HG03280 (cell line): ENCODE results near the gene USP22.

Experiments
- ATAC-seq: cut with Tn5 transposase; IDR thresholded peaks from one replicate; pipeline ENCODE4 v1.9.1; 2021; ENCODE audit warnings: mild to moderate bottlenecking, moderate library complexity; ENCODE audit not compliant: unreplicated experiment

The USP22 gene

DNA sequence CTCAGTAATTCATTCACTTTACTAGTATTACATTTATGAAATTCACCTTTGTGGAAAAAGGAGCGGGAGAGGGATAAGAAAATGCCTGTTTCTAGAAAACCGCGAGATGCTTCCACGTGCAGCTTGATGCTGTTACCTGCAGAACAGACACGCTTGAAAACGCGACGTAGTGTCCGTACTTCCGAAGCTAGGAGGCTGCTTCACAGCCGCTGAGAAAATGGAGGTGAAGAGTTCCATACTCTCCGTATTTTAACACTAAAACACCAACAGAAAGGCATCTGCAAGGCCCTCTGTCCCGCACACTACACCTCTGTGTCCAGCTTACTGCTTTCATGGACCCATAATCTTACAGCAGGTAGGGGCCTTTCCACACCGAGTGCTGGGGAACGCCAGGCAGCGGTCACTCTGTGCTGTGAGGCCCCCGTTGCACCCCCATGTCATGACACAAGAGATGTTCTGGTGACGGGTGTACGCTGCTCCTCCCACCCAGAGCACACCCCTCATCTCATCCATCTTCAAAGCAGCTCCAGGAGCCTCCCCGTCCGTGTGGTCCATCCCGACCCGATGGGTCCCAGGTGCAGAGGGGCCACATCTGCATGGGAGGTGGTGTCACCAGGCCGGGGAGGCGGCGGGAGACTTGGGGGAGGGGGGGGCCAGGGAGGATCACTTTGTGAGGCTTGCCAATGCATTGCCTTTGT lies 40.4 kb downstream of the USP22 start:
- no peak for ATAC-seq

DNA sequence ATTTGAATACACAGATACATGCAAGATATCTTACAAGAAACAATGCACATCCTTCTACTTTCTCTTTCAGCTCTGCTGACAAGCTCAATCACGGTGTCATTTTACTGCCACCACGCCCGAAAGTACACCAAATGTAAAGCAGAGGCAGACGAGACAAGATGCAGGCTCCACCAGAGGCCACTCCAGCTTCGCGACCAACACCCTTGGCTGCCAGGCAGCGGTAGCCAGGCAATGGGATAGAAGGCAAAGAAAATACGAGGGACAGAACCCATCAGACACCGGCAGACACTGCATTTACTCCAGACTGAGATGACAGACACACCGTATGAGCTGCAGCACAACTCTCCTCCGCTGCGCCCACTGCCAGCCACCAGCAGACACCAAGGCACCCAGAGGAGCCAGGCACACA lies 41.0 kb downstream of the USP22 start:
- ATAC-seq: no peak

DNA sequence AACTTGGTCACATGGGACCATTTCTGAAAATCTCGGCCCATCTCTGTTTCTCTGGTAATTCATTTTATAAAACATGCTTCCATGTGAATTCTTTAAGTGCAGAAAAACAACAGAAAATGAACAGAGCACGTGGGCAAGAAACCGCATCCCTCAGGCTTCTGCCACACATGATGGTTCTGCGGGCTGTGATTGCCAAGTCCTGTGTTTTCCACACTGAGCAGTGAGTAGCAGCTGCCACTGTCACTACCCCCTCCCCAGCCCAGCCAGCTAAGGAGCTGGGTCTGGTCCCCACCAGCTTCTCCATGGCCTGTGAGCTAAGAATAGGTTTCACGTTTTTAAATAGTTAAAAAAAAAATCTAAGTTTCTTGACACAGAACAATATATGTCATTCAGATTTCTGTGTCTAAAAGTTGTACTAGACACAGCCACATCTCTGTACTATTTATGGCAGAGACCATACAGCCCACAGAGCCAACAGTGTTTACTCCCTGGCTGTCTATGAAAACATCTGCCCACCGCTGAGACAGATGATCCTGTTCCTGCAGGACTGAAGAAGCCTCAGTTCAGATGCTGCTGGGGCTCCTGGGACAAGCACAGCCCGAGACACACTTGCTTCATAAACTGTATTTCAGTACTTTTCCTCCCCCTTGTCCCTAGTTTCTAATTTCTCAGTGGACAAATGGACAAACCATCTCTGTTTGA lies 41.5 kb downstream of the USP22 start:
- no peak for ATAC-seq

DNA sequence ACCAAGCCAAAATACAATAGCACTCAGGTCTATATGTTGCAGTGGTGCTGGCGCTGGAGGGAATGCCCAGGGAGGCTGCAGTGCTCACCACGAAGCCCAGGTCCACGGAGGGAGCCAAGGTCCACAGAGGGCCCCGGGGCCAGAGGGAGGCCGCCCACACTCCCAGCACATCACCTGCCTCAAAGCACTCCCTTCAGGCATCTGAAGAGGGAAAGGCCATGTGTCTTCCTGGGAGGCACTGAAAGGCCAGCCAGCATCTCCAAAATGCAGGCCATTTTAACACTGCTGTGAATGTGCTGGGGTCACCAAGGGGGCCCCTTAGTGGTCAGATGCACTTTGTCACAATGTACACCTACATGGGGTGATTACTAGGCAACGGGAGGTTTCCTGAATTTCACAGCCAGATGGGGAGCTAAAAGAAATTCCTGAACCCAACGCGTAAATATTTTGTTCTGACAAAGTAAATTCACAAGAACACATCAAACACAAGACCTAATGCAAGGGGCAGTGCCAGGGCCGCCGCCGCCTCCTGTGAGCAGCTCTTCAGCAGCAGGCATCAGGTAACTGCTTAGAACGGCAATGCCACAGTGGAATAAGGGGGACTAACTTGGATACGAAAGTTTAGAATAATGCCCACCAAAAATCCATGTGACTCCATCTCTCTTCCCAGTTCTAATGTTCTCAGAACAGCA lies 42.8 kb downstream of the USP22 start:
- ATAC-seq: no peak

DNA sequence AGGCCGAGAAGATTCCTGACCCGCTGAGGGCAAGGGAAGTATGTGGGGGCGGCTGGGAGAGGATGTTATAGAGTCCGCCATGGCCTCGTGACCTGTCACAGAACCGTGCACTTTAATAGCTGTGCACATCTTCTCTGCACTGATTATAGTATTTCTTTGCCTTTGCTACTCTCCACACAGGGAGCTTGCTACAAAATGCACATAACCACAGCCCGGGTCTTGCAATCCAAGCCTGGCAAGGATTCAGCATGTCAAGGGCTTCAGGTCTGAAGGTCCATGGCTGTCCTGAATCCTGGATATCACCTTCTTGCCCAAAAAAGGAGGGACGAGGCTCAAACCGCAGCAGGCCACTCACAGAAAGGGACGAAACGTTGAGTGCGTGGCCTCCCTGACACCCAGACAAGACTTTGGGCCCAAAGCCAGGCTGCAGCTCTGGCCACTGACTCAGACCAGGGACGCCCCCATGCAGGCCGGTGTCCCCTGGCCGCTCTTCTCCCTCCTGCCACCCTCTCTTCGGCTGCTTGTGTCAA lies 43.7 kb downstream of the USP22 start:
- no peak for ATAC-seq

DNA sequence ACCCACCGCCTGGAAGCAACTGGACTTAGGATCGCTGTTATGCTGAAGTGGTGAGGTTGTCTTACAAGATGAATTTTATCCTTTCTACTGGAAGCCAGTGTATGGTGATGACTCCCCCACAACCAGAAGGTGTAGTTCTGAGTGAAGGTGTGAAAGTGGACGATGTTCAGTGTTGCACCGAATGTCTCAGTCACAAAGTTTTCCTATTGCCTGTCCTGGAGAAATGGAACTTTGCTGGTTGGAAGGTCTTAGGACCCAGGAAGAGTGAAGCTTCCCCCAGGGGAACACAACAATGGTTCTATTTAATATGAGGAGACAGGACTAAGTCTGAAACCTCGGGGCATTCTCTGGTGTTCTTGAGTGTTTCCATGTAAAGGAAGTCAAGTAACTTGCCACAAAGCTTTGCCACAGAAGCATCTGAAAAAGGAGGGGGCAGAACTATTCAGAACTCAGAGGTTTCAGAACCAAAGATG lies 44.2 kb downstream of the USP22 start:
- no peak for ATAC-seq

DNA sequence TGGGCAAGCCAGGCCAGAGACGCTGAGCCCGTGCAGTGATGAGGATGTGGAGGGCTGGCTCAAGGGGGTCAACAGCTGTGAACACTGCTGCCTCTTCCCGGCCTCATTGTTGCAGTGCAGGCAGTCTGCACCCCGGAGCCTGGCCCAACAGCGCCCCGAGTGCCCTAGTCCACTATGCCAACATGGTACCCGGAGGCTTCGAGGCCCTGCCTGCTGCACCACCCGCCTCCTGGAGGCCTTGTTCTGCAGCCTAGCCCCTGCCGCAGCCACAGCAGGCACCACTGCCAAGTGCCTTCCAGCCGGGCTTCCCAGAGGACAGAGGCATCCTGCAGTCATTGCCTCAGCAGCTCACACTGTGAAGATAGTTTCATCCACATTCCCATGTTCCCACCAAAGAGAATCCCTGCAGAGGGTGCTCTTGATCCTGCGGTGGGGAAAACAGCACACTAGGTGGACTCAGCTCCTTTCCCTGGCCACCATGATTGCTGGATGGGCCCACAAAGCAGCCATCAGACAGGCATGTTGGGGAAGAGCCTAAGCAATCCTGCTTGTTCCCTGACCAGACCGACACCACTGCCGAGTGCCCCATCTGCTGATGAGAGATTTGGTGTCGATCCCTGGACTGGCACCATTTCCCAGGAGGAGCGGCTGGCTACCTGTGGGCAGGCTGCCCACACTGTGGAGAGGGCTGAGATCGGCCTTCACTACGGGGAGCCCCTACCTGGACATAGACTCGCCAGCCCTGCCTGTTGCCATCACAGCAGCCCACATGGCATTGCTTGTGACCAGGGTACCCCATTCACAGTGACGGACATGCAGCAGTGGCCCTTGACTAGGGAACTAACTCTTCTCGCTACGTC lies 44.9 kb downstream of the USP22 start:
- no peak for ATAC-seq

DNA sequence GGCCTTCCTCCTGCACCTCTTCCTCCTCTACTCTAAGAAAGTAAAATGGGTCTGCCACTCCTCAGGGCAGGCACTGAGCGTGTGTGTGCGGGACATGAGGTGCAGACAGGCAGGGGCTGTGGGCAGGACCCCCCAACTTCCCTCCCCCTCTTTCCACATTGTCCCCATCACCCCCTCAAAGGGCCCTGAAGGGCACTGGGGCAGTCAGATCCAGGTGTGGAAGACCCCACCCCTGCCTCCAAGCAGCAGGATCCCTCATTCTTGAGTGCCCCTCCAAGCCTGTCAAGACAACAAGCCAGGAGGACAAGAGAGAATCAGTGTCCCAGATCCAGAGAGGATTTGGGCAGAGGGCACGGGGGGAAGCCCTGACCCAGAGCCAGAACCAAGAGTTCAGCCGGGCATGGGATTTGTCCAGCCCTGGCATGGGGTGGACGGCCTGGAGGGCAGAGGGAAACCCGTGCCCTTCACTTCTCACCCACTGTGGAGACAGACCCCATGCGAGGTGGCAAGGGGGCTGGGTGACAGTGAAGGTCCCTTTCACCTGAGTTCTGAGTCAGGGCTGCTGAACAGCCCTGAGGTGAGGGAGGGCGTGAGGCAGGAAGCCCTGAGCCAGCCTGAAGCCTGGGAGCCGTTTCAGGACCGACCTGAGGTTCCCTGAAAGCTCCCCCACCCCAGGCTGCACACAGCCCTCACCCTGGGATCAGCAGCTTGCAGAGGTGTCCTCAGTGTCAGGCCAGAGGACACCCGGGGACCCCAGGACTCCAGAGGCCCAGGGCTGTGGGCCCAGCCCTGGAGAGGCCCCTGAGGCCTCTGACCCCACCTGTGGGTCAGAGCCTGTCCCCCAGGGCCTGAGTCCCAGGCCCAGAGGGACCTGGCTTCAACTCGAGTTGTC lies 45.8 kb downstream of the USP22 start:
- ATAC-seq: no peak

DNA sequence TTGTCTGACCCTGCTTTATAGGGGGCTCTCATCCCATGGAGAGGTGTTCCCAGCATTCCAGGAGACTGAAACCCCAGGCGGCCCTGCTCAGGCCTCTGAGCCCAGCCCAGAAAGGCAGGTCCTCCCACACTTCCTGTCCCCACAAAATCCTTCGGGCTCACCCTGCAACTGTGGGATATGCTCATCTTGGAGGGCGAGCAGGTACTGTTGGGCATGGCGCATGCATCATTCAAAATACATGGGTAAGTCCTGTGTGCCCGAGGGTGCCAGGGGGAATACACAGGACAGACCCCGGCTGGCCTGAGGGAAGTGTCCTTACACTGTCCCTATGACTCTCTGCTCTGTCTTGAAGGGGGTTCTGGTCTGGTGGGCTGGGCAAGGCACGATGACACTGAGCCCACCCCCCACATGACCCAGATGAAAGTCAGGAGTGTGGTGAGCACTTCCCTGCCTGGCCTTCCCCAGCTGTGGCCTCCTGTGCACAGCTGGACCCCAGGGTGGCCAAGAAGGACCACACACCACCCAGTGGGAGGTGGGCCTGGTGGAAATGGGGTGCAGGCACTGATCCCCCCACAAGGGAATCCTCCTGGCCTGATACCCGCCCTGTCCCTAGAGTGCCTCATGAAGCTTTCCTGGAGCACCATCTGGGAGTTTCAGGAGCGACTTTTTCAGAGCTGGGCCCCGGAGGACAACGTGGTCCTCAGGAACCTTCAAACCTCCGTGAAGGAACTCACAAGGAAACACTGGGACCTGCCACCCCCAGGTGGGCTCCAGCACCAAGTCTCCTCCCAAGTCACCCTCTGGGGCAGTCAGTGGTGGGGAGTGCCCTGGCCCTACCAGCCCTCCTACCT lies 46.7 kb downstream of the USP22 start:
- ATAC-seq: no peak

DNA sequence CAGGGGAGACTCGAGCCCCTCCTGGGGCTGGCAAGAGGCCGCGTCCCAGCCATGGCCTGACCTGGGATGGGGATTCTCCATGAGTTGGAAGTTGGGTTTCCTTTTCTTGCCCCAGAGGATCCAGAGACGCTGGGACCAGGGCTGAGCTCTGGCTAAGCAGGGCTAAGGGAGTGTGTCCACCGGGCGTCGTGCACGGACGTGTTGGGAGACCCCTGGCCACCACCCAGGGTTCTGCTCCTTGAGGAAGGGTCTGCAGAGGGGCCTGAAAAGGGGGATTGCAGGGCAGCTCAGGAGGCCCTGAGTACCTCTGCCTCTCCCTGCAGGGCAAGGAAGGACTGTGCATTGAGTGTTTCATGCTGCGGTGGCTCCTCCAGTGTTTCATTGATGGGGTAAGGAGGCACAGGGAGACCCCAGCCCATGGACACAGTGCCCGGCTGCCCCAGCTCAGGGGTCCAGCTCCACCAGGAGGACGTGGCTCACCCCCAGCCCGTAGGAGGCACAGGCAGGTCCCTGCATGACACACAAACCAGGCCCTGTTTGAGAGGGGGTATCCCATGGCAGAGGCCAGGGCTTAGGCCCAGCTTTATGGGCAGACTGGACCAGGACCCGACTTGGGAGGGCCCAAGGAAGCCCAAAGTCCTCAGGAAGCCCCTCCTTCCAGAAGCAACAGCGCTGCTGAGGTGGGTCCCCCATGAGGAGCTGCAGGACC lies 47.5 kb downstream of the USP22 start:
- ATAC-seq: no peak

DNA sequence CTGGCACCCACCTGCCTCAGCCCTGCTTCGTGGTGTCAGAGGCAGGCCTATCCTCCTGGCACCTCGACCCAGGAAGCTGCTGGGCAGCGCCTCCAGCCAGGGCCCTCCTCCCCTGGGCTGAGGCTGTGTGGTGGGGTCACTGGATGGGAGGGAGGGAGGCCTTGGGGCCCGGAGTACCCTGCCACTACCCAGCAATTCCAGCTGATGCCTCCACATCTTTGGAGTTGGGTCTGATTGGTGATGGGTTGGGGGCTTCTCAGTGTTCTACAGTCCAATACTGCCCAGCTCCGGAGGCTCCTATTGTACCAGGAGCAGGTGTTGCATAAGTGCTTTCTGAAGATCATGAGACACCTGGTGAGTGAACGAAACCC lies 48.0 kb downstream of the USP22 start:
- ATAC-seq: no peak

DNA sequence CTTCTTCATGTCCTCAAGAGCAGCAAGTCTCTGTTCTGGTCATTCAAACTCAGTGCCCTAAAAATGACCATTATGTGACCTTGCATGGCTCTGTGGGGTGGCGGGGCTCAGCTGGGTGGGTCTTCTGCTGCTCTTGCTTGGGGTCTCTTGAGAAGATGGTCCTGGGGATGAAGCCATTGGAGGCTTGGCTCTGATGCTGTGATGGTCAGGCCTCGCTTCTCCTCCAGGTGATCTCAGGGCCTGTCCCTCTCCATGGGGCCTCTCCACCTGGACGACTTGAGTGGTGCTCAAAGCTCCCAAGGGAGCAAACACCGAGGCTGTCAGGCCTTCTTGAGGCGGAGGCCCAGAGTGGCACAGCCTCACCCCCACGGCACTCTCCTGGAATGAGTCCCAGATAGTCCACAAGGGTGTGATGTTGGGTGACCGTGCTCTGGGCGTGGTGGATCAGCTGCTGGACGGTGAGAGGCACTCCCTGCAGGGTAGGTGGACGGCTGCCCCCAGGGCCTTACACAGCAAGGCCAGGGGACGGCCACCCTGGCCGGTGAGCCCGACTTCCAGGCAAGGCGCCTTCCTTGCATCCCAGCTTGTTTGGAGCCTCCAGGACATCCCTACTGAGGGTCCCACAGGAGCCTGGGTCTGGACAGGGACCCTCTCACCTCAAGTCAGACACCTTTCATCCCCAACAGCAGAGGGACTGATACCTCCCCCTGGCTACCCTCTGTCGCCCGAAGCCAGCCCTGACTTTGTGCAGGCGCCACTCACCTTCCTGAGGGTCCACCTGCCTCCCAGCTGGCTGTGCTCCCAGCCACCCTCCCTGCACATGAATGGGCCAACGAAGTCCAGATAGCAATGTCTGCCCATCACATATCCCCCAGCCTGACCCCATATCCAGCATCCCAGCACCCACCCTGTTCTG lies 48.7 kb downstream of the USP22 start:
- ATAC-seq: no peak

DNA sequence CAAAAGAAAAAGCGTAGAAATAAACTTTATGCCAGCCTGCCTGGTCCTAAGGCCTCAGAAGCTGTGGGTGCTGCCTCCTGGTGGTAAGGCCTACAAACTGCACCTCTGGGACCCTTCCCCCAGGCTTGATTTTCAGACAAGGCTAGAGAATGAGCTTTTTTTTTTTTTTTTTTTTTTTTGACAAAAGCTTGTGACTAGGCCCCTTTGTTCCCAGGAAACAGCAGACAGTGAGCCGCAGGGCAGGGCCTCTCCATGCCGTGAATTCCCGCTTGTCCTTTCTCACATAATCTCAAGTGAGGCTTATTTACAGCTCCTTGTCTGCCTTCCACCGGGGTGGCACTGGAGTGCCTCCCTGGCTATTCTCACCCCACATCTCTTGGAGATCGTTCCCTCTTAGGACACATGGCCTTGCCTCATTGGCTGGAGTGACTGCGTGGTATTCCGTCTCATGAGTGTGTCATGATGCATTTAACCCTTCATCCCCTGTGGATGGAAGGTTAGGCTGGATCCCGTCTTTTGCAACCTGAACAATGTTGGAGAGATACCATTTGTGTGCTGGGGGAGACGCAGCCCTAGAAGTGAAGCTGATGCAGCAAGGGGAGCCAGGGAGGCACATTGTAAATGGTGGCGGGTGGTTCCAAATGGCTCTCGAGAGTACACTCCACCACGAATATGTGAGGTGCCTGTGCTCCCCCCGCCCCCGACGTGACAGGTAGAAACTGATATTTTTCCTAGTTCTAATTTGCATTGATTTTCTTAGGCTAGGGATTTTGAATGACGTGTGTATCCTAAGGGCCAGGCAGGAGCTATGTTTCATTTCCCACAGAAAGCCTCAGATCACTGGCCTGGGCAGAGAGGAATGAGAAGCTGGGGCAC lies 49.6 kb downstream of the USP22 start:
- no peak for ATAC-seq

DNA sequence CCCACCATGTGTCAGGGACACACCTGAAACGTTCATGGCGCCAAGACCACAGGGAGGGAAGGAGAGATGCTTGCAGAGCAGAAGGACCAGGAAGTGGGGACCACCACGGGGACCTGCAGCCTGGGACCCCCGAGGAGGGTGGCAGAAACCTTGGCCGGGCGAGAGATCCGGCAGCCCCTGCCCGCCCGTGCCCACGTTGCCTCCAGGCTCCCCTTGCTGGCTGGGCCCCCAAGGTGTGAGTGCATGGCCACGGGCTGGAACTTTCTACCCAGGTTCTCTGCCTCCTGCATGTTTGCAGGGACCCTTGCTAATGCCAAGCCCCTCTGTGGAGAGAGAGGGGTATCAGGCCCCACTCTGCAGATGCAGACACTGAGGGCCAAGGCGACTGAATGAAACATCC lies 50.4 kb downstream of the USP22 start:
- ATAC-seq: no peak

DNA sequence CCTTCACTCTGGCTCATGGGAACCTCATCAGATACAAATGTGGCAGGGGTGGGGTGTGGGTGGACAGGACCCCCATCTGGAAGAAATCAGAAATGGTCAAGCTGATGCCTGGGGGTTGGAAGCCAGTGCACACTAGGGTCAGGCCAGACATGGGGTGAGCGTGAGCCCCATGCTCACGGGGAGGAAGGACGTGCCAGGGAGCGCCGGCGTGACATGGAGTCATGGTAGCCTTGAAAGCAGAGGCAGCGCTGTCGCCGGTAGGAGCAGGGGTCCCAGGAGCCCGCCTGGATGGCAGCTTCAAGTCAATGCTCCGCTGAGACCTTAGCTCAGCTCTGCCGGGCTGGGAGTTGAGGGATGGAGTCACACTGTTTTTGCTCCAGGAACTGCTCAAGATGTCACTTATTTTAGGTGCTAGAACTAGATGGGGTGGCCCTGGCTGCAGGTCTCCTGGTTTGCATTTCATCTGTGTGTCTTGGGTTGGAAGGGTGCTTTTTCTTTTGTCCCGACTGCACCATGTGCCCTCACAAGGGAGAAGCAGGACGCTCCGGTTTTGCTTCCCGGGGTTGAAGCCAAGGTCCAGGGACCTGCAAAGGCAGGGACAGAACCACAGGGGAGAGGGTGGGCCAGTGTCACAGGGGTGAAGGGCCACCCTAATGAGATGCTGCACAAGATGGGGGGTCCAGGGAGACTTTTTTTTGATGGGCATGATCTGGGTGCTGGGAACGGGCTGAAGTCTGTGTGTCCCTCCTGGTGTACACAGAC lies 51.4 kb downstream of the USP22 start:
- no peak for ATAC-seq
